Esophagus muscularis mucosa (tissue), 4 donors: Measurements from ENCODE around the gene ADGRF3. TPM values are rescaled to one million over a fixed set of nuclear protein-coding genes. Genes with fewer than 3 reads are reported as not detected.
"Not testable (repeated sequence)": the region's sequence is repeated elsewhere in the genome, so short reads cannot be mapped to it uniquely, and the experiment has no call there.

Source experiments
- DNase-seq: peaks from one replicate; pipeline ENCODE4 v3.0.0-alpha.2; 2017; ENCODE audit errors: extremely low spot score
- H3K27ac ChIP-seq, 4 donors: fragments of 200-600 bp; sonication (generic); replicated peaks in 1 of 4; 1 replicate in 3 of 4; 2 replicates in 1 of 4; pipeline ENCODE4 v1.5.1; 2016 to 2019; ENCODE audit warnings: mild to moderate bottlenecking in 1 of 4
- H3K27me3 ChIP-seq, 4 donors: fragments of 200-600 bp; sonication (generic); one replicate each; pipeline versions ENCODE4 v1.5.1 to v1.6.0; 2016 to 2019
- H3K36me3 ChIP-seq, 4 donors: fragments of 200-600 bp; sonication (generic); one replicate each; pipeline ENCODE4 v1.5.1; 2016 to 2019
- H3K4me1 ChIP-seq, 4 donors: fragments of 200-600 bp; sonication (generic); one replicate each; pipeline ENCODE4 v1.5.1; 2016 to 2019
- H3K4me3 ChIP-seq, 4 donors: fragments of 200-600 bp; sonication (generic); 1 replicate in 2 of 4; 2 replicates in 2 of 4; pipeline ENCODE4 v1.5.1; 2016 to 2019; ENCODE audit warnings: mild to moderate bottlenecking in 4 of 4, moderate library complexity in 1 of 4
- H3K9me3 ChIP-seq, 4 donors: fragments of 200-600 bp; sonication (generic); 1 replicate in 3 of 4; 2 replicates in 1 of 4; pipeline ENCODE4 v1.5.1; 2016 to 2019
- EP300 ChIP-seq: sonication (generic); formaldehyde crosslinking; IDR thresholded peaks from one replicate; pipeline ENCODE4 v1.6.1; 2017; ENCODE audit warnings: antibody characterized with exemption
- POLR2A ChIP-seq: fragments of 450-650 bp; IDR thresholded peaks from one replicate; pipeline ENCODE4 v1.6.1; 2017; ENCODE audit warnings: antibody characterized with exemption, moderate library complexity, mild to moderate bottlenecking, low read depth
- POLR2AphosphoS5 ChIP-seq, 2 donors: sonication (generic); formaldehyde crosslinking; IDR thresholded peaks; one replicate each; pipeline ENCODE4 v1.6.1; 2017; ENCODE audit warnings: antibody characterized with exemption in 2 of 2
- WGBS: methylation state at CpG from one replicate; pipeline ENCODE4 v1.1.5; 2018; 5-methylcytosine and 5-hydroxymethylcytosine counted together
- intact Hi-C: fragments of 100-400 bp; cut with DNase I; formaldehyde crosslinking; loops from one replicate; pipeline ENCODE4 v1.15.1; 2023
- total RNA-seq, 4 donors: library from RNA; depleted of rRNA; stranded (reverse); fragments of >200 nt; gene quantifications; one replicate each; pipeline versions ENCODE4 v1.1.0 to v1.2.1, GENCODE V29; 2016
- TF ChIP-seq, protein P1 (sequence below), 3 experiments: fragments of 200-600 bp in 2 of 3; fragments of 450-650 bp in 1 of 3; sonication (generic) in 2 of 3; IDR thresholded peaks; one replicate each; pipeline ENCODE4 v1.5.1; 2017 to 2019; ENCODE audit warnings: antibody characterized with exemption in 3 of 3, mild to moderate bottlenecking in 2 of 3, moderate library complexity in 1 of 3

Gene ADGRF3
- total RNA-seq, 4 donors from 2014 or later = not detected

DNA sequence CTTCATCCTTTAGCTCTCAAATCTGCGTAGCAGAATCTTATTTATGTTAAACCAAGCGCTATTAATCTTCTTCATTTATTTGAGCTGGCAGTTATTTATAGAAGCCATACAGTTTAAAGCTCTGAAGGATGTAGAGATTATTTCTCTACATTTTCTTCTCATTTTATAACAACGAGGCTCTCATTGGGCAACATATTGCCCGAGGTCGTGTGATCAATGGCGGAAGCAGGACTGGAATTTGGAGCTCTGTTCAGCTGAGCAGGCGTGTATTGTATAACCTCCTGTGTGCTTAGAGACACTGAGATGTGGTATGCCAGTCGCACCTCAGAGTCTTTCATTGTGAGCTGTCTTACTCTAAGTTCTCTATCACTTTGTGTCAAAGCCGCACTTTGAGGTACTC is 37.6 kb upstream of the ADGRF3 start:
- DNase-seq = no peak
- Histone ChIP-seq H3K9me3 (no peaks in the 10 kb centered on the region), H3K4me1 (no peaks in the 10 kb centered on the region), H3K27ac (no peak overlapping the region), H3K36me3 (peaks cover 2 to 49% (median 17%) of the 10 kb centered on the region in 4 donors), H3K4me3 (no peak overlapping the region), H3K27me3 (no peaks in the 10 kb centered on the region)
- TF ChIP-seq EP300 = no peak
- TF ChIP-seq, protein P1, sequence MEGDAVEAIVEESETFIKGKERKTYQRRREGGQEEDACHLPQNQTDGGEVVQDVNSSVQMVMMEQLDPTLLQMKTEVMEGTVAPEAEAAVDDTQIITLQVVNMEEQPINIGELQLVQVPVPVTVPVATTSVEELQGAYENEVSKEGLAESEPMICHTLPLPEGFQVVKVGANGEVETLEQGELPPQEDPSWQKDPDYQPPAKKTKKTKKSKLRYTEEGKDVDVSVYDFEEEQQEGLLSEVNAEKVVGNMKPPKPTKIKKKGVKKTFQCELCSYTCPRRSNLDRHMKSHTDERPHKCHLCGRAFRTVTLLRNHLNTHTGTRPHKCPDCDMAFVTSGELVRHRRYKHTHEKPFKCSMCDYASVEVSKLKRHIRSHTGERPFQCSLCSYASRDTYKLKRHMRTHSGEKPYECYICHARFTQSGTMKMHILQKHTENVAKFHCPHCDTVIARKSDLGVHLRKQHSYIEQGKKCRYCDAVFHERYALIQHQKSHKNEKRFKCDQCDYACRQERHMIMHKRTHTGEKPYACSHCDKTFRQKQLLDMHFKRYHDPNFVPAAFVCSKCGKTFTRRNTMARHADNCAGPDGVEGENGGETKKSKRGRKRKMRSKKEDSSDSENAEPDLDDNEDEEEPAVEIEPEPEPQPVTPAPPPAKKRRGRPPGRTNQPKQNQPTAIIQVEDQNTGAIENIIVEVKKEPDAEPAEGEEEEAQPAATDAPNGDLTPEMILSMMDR (IDR thresholded peaks at IDR 0.05) = no peak
- no peak for TF ChIP-seq POLR2AphosphoS5 (IDR thresholded peaks at IDR 0.05)
- no peak for TF ChIP-seq POLR2A
- WGBS = 70% methylated on average over 9 of the region's 9 CpGs
- intact Hi-C loops = no loop called here

DNA sequence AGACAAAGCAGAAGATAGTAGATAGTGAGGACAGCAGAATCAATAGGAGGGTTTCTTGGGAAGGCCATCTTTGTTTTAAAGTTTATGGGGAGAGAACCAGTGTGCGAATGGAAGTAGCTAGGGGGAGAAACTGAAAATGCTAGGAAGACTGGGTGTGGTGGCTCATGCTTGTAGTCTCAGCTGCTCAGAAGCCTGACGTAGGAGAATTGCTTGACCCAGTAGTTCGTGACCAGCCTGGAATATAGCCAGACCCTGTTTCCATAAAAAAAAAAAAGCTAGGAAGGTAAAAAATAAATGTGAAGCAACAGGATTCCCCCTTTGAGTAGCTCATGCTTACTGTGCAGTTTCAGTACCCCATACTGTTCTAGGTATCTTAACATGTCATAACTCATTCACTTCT is 36.0 kb upstream of the ADGRF3 start:
- intact Hi-C loops = no loop called here
- no peak overlapping the region for H3K4me3 ChIP-seq
- H3K27me3 ChIP-seq = no peaks in the 10 kb centered on the region
- no peak for DNase-seq
- WGBS = 86% methylated on average over 3 of the region's 3 CpGs
- peaks cover 0 to 50% (median 15%) of the 10 kb centered on the region in 4 donors for H3K36me3 ChIP-seq
- H3K27ac ChIP-seq = no peak overlapping the region
- TF ChIP-seq, protein P1 (IDR thresholded peaks at IDR 0.05) = no peak
- TF ChIP-seq POLR2AphosphoS5 (IDR thresholded peaks at IDR 0.05) (no peak), POLR2A (no peak), EP300 (no peak)
- H3K9me3 ChIP-seq = no peaks in the 10 kb centered on the region
- H3K4me1 ChIP-seq = no peaks in the 10 kb centered on the region

DNA sequence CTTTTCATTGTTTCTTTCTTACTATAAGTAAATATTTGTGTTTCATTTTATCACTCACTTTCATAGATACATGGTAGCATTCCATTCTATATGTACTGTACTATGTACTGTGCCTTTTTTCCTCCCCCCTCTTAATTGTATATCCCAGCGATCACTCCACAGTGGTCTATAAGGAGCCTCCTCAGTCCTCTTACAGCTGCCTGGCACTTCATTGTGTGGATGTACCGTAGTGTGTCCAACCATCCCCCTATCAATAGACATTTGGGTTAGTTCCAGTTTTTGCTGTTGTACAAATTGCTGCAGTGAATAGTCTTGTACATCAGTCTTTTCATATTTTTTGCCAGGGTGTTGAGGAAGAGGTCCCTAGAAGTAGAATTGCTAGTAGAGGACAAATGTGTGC is 33.7 kb upstream of the ADGRF3 start:
- H3K4me1 ChIP-seq = no peaks in the 10 kb centered on the region
- H3K27me3 ChIP-seq = no peaks in the 10 kb centered on the region
- peaks cover 4 to 46% (median 8%) of the 10 kb centered on the region in 4 donors for H3K36me3 ChIP-seq
- TF ChIP-seq POLR2A (no peak), POLR2AphosphoS5 (IDR thresholded peaks at IDR 0.05) (no peak), EP300 (no peak)
- TF ChIP-seq, protein P1 (IDR thresholded peaks at IDR 0.05) = no peak
- intact Hi-C loops = no loop called here
- no peak for DNase-seq
- H3K9me3 ChIP-seq = no peaks in the 10 kb centered on the region
- H3K27ac ChIP-seq = no peak overlapping the region
- WGBS = 96% methylated on average over 2 of the region's 2 CpGs
- no peak overlapping the region for H3K4me3 ChIP-seq

DNA sequence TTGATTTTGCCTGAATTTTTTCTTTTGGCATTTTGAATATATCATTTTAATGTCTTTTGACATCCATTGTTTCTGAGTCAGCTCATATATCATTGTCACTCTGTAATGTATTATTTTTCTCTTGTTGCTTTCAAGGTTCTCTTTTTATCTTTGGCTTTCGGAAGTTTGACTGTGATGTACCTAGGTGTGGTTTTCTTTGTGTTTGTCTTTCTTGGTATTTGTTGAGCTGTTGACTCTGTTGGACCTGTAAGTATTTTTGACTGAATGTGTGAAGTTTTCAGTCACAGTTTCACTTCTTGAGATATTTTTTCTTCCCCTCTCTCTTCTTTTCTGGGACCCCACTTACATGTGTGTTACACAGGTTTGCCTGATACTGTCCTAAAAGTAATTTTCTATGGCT is 30.2 kb upstream of the ADGRF3 start:
- H3K36me3 ChIP-seq = peaks cover 22 to 66% (median 37%) of the 10 kb centered on the region in 4 donors
- 100% methylated on average over 1 of the region's 1 CpG for WGBS
- TF ChIP-seq EP300 = no peak
- TF ChIP-seq, protein P1 (IDR thresholded peaks at IDR 0.05) = no peak
- no peaks in the 10 kb centered on the region for H3K4me1 ChIP-seq
- no peak for DNase-seq
- H3K9me3 ChIP-seq = no peaks in the 10 kb centered on the region
- H3K27me3 ChIP-seq = no peaks in the 10 kb centered on the region
- no peak overlapping the region for H3K4me3 ChIP-seq
- intact Hi-C loops = no loop called here
- H3K27ac ChIP-seq = no peak overlapping the region

DNA sequence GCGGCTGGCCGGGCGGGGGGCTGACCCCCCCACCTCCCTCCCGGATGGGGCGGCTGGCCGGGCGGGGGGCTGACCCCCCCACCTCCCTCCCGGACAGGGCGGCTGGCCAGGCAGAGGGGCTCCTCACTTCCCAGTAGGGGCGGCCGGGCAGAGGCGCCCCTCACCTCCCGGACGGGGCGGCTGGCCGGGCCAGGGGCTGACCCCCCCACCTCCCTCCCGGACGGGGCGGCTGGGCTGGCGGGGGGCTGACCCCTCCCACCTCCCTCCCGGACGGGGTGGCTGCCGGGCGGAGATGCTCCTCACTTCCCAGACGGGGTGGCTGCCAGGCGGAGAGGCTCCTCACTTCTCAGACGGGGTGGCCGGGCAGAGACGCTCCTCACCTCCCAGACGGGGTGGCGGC is 24.3 kb upstream of the ADGRF3 start:
- H3K27ac ChIP-seq, intact Hi-C loops, H3K9me3 ChIP-seq, H3K4me3 ChIP-seq, DNase-seq, H3K4me1 ChIP-seq, H3K27me3 ChIP-seq: not testable (repeated sequence)
- H3K36me3 ChIP-seq = peaks cover 22 to 70% (median 41%) of the 10 kb centered on the region in 4 donors
- WGBS = no CpG with 5 or more reads among the region's 31 CpGs

DNA sequence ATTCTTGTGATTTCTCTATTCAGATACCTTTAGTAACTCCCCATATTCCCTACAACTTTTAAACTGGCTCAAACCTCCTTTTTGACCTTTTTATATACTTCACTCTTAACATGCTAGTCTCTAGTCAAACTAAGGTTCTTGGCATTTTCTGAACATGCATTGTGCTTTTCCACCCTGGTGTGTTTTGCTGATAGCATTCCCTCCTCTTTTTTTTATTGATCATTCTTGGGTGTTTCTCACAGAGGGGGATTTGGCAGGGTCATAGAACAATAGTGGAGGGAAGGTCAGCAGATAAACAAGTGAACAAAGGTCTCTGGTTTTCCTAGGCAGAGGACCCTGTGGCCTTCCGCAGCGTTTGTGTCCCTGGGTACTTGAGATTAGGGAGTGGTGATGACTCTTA is 23.1 kb upstream of the ADGRF3 start:
- H3K27ac ChIP-seq, H3K4me1 ChIP-seq, DNase-seq, H3K4me3 ChIP-seq, intact Hi-C loops, H3K27me3 ChIP-seq, H3K9me3 ChIP-seq: not testable (repeated sequence)
- 81% methylated on average over 2 of the region's 2 CpGs for WGBS
- H3K36me3 ChIP-seq = peaks cover 15 to 64% (median 34%) of the 10 kb centered on the region in 4 donors
